Endothelial cell of umbilical vein (primary cell): Measurements from ENCODE around the gene NUPR2.

Source experiments
- CTCF ChIP-seq, 2 donors: IDR thresholded peaks; 1 replicate in 1 of 2; 2 replicates in 1 of 2; pipeline ENCODE4 v1.5.1; 2011; ENCODE audit warnings: low read length in 2 of 2, mild to moderate bottlenecking in 2 of 2, moderate library complexity in 2 of 2, control low read depth in 1 of 2, inconsistent platforms in 1 of 2, low read depth in 1 of 2; ENCODE audit not compliant: insufficient read depth in 1 of 2; ENCODE audit errors: extremely low read depth in 1 of 2
- EZH2 ChIP-seq: IDR thresholded peaks from 2 replicates; pipeline ENCODE4 v1.6.1; 2012; ENCODE audit warnings: borderline replicate concordance, low read depth, mild to moderate bottlenecking, moderate library complexity, low read length, inconsistent platforms; ENCODE audit not compliant: severe bottlenecking
- FOS ChIP-seq: IDR thresholded peaks from 2 replicates; pipeline ENCODE4 v1.6.1; 2011; ENCODE audit warnings: mild to moderate bottlenecking, low read length, moderate library complexity, borderline replicate concordance; ENCODE audit not compliant: insufficient read depth

- TF ChIP-seq CTCF (IDR thresholded peaks at IDR 0.05; ENCODE audit: extremely low read depth in 1 of 2, insufficient read depth in 1 of 2, low read depth in 1 of 2, low read length in 2 of 2), result no peak
- TF ChIP-seq EZH2, result no peak
- TF ChIP-seq FOS, result no peak
Observed at GRCh38 chr7:56127241-56127975, 11.2 kb upstream of the NUPR2 start.
